Epidermal melanocyte (primary cell): ENCODE results near the gene RABGAP1L.

Experiments
- DNase-seq: peaks from one replicate; pipeline ENCODE4 v3.0.0; 2011; ENCODE audit warnings: low spot score; ENCODE audit not compliant: insufficient read length

The RABGAP1L gene

GRCh38 chr1:174744886-174745285 lies 585.6 kb downstream of the RABGAP1L start:
- DNase-seq = no peak

GRCh38 chr1:174746024-174746808 lies 586.9 kb downstream of the RABGAP1L start:
- DNase-seq = no peak

- no peak for DNase-seq
These were observed 588.3 kb downstream of the RABGAP1L start for GRCh38 chr1:174747613-174748012.

GRCh38 chr1:174748586-174748985 lies 589.3 kb downstream of the RABGAP1L start:
- no peak for DNase-seq

- DNase-seq = no peak
These were observed 593.8 kb downstream of the RABGAP1L start for GRCh38 chr1:174753131-174753530.

- DNase-seq = no peak
These were observed 602.0 kb downstream of the RABGAP1L start for GRCh38 chr1:174761335-174761734.

GRCh38 chr1:174761901-174762585 lies 602.7 kb downstream of the RABGAP1L start:
- DNase-seq = no peak

GRCh38 chr1:174764191-174764590 lies 604.9 kb downstream of the RABGAP1L start:
- no peak for DNase-seq

GRCh38 chr1:174766727-174767126 lies 607.4 kb downstream of the RABGAP1L start:
- DNase-seq = no peak

GRCh38 chr1:174768516-174768915 lies 609.2 kb downstream of the RABGAP1L start:
- no peak for DNase-seq

GRCh38 chr1:174768949-174769348 lies 609.6 kb downstream of the RABGAP1L start:
- no peak for DNase-seq

- DNase-seq = peak; percentile 45
These were observed 610.7 kb downstream of the RABGAP1L start for GRCh38 chr1:174769961-174770549.

GRCh38 chr1:174775621-174776020 lies 616.3 kb downstream of the RABGAP1L start:
- DNase-seq = no peak

- DNase-seq = no peak
These were observed 617.9 kb downstream of the RABGAP1L start for GRCh38 chr1:174777262-174777661.

GRCh38 chr1:174785510-174785909 lies 626.2 kb downstream of the RABGAP1L start:
- no peak for DNase-seq

- DNase-seq = no peak
These were observed 627.0 kb downstream of the RABGAP1L start for GRCh38 chr1:174786358-174786757.

- DNase-seq = no peak
These were observed 627.4 kb downstream of the RABGAP1L start for GRCh38 chr1:174786760-174787159.

- DNase-seq = peak; percentile 39
These were observed 629.7 kb downstream of the RABGAP1L start for GRCh38 chr1:174788981-174789380.

GRCh38 chr1:174789399-174789798 lies 630.1 kb downstream of the RABGAP1L start:
- DNase-seq = peak; percentile 34

GRCh38 chr1:174791863-174792262 lies 632.5 kb downstream of the RABGAP1L start:
- DNase-seq = no peak

GRCh38 chr1:174794861-174795260 lies 635.5 kb downstream of the RABGAP1L start:
- DNase-seq = no peak

- DNase-seq = no peak
These were observed 636.5 kb downstream of the RABGAP1L start for GRCh38 chr1:174795806-174796205.
